HG02981 (cell line): ENCODE results near the gene TUBGCP3.
A peak's percentile ranks its signal among the peaks of the same experiment; 100 is the strongest.
"Not testable (repeated sequence)": the region's sequence is repeated elsewhere in the genome, so short reads cannot be mapped to it uniquely, and the experiment has no call there.

Source experiments
- ATAC-seq: cut with Tn5 transposase; IDR thresholded peaks from one replicate; pipeline ENCODE4 v1.9.1; 2021; ENCODE audit warnings: mild to moderate bottlenecking, moderate library complexity; ENCODE audit not compliant: unreplicated experiment

The TUBGCP3 gene

GRCh38 chr13:112530861-112531260 is 57.1 kb downstream of the TUBGCP3 start:
- no peak for ATAC-seq

- ATAC-seq = no peak
Measured at GRCh38 chr13:112529216-112529615, 58.7 kb downstream of the TUBGCP3 start.

- no peak for ATAC-seq
Measured at GRCh38 chr13:112526146-112526853, 61.7 kb downstream of the TUBGCP3 start.

GRCh38 chr13:112525356-112525945 is 62.5 kb downstream of the TUBGCP3 start:
- no peak for ATAC-seq

- no peak for ATAC-seq
Measured at GRCh38 chr13:112522578-112522977, 65.4 kb downstream of the TUBGCP3 start.

GRCh38 chr13:112521073-112521685 is 66.8 kb downstream of the TUBGCP3 start:
- ATAC-seq = no peak

GRCh38 chr13:112519517-112520060 is 68.4 kb downstream of the TUBGCP3 start:
- ATAC-seq = no peak

GRCh38 chr13:112516218-112516617 is 71.7 kb downstream of the TUBGCP3 start:
- no peak for ATAC-seq

GRCh38 chr13:112513761-112514160 is 74.2 kb downstream of the TUBGCP3 start:
- ATAC-seq = no peak

- ATAC-seq = no peak
Measured at GRCh38 chr13:112510987-112511685, 76.8 kb downstream of the TUBGCP3 start.

- ATAC-seq = peak; percentile 65
Measured at GRCh38 chr13:112510002-112510780, 77.8 kb downstream of the TUBGCP3 start.

GRCh38 chr13:112509190-112509589 is 78.8 kb downstream of the TUBGCP3 start:
- no peak for ATAC-seq

GRCh38 chr13:112506046-112506445 is 81.9 kb downstream of the TUBGCP3 start:
- ATAC-seq = no peak

- no peak for ATAC-seq
Measured at GRCh38 chr13:112496166-112496565, 91.8 kb downstream of the TUBGCP3 start.

GRCh38 chr13:112495465-112495864 is 92.5 kb downstream of the TUBGCP3 start:
- no peak for ATAC-seq

- ATAC-seq = no peak
Measured at GRCh38 chr13:112489199-112489598, 98.8 kb downstream of the TUBGCP3 start.

- not testable (repeated sequence) for ATAC-seq
Measured at GRCh38 chr13:112488343-112489050, 99.5 kb downstream of the TUBGCP3 start.

GRCh38 chr13:112487127-112487517 is 100.8 kb downstream of the TUBGCP3 start:
- no peak for ATAC-seq

- ATAC-seq = no peak
Measured at GRCh38 chr13:112486386-112487126, 101.4 kb downstream of the TUBGCP3 start.
